HG02759 (cell line): ENCODE measurements around the gene RIPOR2.

Experiments
- ATAC-seq: cut with Tn5 transposase; IDR thresholded peaks from one replicate; pipeline ENCODE4 v1.9.1; 2021; ENCODE audit warnings: mild to moderate bottlenecking, moderate library complexity; ENCODE audit not compliant: unreplicated experiment

RIPOR2 gene

DNA sequence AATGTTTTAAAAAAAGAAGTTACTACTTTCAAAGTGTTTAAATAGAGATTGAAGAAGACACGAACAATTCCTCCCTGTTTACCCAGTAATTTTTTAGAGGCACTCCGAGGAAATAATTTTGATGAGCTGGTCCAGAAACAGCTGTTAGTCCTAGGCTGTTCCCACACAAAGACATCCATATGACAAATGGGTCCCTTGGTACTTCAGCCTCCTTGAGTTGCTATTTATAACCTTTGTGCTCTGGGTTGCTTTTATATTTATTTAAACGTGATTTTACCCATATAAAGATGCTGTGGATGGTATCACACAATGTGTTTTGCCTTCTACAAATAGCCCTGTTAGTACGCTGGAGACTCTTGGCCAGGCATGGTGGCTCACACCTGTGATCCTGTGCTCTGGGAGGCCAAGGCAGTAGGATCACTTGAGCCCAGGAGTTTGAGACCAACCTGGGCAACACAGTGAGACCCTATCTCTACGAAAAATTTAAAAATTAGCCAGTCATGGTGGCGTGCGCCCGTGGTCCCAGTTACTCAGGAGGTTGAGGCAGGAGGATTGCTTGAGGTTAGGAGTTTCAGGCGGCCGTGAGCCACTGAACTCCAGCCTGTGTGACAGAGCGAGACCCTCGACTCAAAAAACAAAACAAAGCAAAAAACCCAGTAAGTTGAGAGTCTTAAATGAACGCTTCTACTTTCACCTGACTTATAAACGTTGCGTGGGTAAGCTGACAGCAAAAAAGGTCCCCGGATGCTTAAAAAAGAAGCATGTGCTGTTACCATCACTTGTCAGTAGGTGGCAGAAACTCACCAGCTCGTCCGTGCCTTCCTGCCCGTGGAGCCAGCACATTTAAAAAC, 80.1 kb downstream of the RIPOR2 start:
- peak; percentile 36 for ATAC-seq

DNA sequence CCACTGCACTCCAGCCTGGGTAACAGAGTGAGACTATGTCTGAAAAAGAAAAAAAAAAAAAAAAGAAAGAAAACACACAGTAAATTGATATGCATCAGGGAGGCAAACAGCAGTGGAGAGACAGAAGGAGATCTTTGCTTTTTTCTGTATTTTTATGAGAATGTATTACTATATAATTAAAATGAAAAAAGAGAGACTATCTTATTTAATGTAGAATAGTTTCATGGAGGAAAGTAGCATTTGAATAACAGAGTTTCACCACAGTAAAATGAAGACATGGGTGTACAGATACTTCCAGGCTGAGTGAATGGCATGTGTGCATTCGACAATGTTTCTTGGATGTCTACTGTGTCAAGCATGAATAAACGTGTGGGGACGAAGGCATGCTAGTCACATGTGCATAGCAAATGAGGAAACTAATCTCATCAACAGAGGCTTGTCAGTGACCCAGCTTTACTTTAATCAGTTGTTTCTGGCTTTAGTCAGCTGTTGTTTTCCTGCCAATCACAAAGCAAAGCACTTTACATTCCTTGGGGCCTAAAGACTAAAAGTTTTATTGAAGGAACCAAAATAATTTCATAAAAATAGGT, 81.6 kb downstream of the RIPOR2 start:
- ATAC-seq = no peak

DNA sequence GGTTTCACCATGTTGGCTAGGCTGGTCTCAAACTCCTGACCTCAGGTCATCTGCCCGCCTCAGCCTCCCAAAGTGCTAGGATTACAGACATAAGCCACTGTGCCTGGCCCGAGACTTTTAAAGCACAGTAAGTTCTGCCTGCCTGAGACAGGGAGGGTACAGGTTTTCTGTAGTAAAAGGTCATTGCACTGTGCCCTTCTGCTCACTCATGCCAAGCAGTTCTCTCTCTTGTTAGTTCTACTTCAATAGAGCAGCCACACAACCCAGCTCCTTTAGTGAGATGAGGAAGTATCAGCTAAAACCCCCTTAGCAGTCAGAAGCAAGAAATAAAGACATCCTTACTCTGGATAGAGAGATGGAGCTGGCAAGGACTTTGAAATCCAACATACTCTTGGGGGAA, 84.7 kb downstream of the RIPOR2 start:
- no peak for ATAC-seq

GRCh38 chr6:24849713-24850112, 86.0 kb downstream of the RIPOR2 start:
- ATAC-seq = no peak

DNA sequence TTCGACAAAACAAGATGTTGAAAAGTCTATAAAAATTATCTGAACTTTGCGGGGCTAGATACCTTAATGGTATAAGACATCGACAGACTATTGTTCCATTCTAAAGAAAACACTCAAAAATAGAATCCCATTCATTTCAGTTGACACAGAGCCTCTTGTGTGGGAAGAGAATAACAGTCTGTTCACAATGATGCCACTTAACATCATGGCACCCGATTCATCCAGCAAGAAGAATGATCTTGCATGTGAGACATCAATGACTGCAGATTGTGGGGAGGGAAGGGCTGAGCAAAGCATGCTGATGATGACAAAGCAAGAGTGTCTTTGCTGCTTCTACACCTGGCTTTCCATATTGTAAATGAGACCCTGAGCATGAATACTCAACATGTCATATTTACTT, 87.3 kb downstream of the RIPOR2 start:
- no peak for ATAC-seq

DNA sequence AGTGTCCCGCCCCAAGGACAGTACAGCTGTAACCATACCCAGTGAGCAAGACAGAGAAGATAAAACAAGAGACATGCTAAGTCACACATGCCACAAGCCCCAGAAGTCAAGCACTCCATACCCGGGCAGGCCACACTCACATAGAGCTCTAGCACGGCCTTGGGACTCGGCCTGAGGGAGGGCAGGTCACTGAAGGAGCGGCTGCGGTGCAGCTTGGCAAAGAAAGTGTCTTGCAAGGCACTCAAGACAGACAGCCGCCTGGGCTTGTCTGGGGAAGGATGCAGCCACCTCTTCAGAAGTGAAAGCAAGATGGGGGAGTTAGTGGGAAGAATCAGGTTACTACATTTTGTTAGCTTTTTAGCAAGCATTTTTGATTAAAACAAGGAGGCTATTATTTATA, 88.4 kb downstream of the RIPOR2 start:
- no peak for ATAC-seq

- ATAC-seq = no peak
Measured at GRCh38 chr6:24845578-24845977, 90.2 kb downstream of the RIPOR2 start.

DNA sequence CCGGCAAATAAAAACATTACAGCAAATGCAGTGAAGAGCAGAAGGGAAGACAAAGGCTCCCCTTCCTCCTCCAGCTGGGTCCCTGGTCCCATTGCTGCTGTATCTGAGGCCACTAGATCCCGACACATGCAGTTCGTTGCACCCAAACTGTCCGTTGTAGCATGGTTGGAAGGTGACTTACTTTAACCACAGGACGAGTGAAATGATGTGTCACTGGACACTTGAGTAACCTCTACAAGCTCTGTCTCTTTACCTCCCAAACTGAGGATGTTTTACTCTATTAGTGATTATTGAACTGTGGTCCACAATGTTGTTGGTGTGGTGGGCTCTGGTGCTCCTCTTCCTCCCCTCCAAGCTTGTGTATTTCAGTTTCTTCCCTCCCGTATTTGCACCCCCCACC, 90.9 kb downstream of the RIPOR2 start:
- peak; percentile 84 for ATAC-seq

DNA sequence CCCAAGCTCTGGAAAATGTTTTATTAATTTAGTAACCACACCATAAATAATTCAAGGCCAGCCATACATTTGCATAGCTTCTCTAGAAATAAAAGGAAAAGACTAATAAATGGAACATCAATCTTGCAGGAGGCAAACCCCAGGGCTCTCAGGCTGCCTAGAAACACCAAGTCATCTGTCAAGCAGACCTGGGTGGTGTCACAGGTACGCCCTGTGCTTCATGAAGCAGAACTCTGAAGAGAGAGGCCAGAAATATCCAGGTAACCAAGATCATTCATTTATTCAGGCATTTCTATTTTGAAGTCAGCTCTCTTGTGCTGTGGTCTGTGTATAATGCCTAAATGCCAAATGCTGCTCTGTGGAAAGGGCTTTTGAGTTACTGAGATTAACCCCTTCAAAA, 91.7 kb downstream of the RIPOR2 start:
- ATAC-seq = no peak

- ATAC-seq = no peak
Measured at GRCh38 chr6:24840187-24840586, 95.6 kb downstream of the RIPOR2 start.

- ATAC-seq = no peak
Measured at GRCh38 chr6:24838994-24839393, 96.8 kb downstream of the RIPOR2 start.

GRCh38 chr6:24838081-24838480, 97.7 kb downstream of the RIPOR2 start:
- ATAC-seq = no peak

DNA sequence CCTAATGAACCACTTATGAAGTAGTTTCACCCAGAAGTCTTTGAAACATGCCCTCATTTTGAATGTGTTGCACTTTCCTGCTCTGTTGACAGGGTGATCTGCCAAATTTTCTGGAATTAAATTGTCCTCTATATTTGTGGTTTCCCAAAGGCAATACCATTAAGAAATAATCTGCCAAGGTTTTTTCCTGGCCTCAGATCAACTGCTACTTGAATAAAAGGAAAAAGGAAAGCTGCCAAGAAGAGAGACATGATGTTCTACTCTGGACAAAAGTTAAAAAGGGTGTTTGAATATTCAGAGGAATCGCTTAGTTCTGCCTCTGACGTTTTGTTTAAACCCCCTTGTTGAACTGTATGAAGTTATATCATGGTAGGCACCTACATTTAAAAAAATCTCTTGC, 99.7 kb downstream of the RIPOR2 start:
- no peak for ATAC-seq

GRCh38 chr6:24833711-24834386, 101.9 kb downstream of the RIPOR2 start:
- no peak for ATAC-seq

- ATAC-seq = no peak
Measured at GRCh38 chr6:24832794-24833193, 103.0 kb downstream of the RIPOR2 start.

DNA sequence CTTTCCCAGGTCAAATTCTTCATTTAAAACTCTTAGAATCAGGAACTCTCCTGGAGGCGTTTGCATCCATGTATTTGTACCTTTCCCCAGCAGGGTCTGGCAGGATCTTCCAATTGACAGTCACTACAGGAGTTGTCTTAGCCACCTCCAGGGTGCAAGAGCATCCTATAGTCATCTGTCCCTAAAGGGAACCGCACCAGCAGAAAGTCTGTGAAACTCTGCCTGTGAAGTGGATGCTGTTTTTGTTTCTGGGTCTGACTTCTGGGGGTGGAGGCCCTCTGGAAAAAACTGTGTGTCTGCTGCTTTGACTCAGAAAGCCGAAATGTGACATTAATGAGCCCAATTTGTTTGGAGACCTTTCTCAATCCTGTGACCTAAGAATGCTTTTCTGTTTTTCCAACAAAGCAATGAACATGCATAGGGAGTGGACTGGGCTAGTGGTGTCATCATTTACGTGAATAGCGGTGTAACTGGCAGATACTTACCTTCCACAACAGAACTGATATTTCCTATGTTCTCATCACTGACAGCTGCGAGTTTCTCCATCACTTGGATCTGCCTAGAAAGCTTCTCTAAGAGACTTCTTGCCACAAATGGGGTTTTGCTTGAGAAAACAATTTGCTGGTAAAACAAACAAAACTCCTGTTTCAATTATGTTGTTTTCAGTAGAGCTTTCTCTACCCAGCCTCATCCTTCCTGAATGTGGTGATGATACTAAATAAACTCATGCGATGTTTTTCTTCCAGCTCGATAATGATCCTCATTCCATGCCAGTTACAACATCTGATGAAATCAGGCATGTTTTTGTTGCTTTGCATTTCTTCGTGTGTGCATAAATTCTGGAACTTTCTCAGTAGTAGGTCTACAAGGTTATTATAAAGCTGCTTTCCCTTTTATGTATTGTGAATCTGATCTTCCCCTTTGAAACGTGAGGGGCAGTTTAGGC, 103.7 kb downstream of the RIPOR2 start:
- no peak for ATAC-seq

- ATAC-seq = no peak
Measured at GRCh38 chr6:24829657-24830056, 106.1 kb downstream of the RIPOR2 start.

DNA sequence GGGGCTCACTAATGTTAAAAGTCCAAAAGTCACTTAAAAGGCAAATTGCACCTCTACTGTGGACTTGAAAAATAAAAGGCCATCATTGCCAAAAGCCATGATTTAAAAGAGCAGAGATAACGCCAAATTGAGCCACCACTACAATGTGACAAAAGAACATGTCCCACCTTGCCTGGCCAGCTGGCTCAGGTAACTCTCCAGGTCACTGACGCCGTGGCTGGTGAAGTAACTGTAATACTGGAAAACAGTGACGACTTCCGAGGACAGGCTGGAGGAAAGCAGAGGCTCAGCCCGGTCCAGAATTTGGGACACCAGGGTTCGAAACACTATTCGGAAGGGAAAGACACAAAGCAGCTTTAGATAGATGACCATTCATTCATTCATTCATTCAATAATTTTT, 107.8 kb downstream of the RIPOR2 start:
- ATAC-seq = no peak

- ATAC-seq = no peak
Measured at GRCh38 chr6:24827162-24827561, 108.6 kb downstream of the RIPOR2 start.

- no peak for ATAC-seq
Measured at GRCh38 chr6:24825130-24825630, 110.6 kb downstream of the RIPOR2 start.
